Upper lobe of left lung (tissue), 6 donors: ENCODE data around the gene TLDC2. TPM values are rescaled to one million over a fixed set of nuclear protein-coding genes. Genes with fewer than 3 reads are reported as not detected.
"Not testable (repeated sequence)": the region's sequence is repeated elsewhere in the genome, so short reads cannot be mapped to it uniquely, and the experiment has no call there.

Experiments
- ATAC-seq, 2 donors: fragments of 200-7000 bp; cut with Tn5 transposase; one replicate each; pipeline ENCODE4 v1.9.1; 2022; ENCODE audit warnings: mild to moderate bottlenecking in 2 of 2, moderate library complexity in 2 of 2; ENCODE audit not compliant: low FRiP score in 2 of 2
- DNase-seq, 2 donors: peaks; one replicate each; pipeline ENCODE4 v3.0.0-alpha.2; 2019 to 2020
- H3K27ac ChIP-seq, 4 donors: fragments of 200-600 bp; sonication (generic); one replicate each; pipeline ENCODE4 v1.5.1; 2016 to 2019
- H3K27me3 ChIP-seq, 4 donors: fragments of 200-600 bp; sonication (generic); one replicate each; pipeline ENCODE4 v1.5.1; 2017 to 2019
- H3K36me3 ChIP-seq, 4 donors: fragments of 200-600 bp; sonication (generic); one replicate each; pipeline ENCODE4 v1.5.1; 2016 to 2019
- H3K4me1 ChIP-seq, 4 donors: fragments of 200-600 bp; sonication (generic); one replicate each; pipeline ENCODE4 v1.5.1; 2018 to 2019
- H3K4me3 ChIP-seq, 4 donors: fragments of 200-600 bp; sonication (generic); one replicate each; pipeline ENCODE4 v1.5.1; 2017 to 2019; ENCODE audit warnings: mild to moderate bottlenecking in 2 of 4, moderate library complexity in 1 of 4
- H3K9me3 ChIP-seq, 4 donors: fragments of 200-600 bp; sonication (generic); one replicate each; pipeline ENCODE4 v1.5.1; 2018 to 2019
- CTCF ChIP-seq, 6 experiments: fragments of 450-650 bp in 4 of 6; fragments of 200-600 bp in 2 of 6; sonication (generic) in 2 of 6; IDR thresholded peaks; one replicate each; pipeline ENCODE4 v1.5.1; 2016 to 2019; ENCODE audit warnings: antibody characterized with exemption in 6 of 6
- EP300 ChIP-seq, 4 donors: sonication (generic); formaldehyde crosslinking; IDR thresholded peaks; one replicate each; pipeline ENCODE4 v1.5.1; 2017; ENCODE audit warnings: antibody characterized with exemption in 4 of 4, control low read depth in 2 of 4
- POLR2A ChIP-seq, 4 donors: fragments of 450-650 bp; IDR thresholded peaks; one replicate each; pipeline ENCODE4 v1.5.1; 2016 to 2017; ENCODE audit warnings: antibody characterized with exemption in 4 of 4, mild to moderate bottlenecking in 2 of 4
- POLR2AphosphoS5 ChIP-seq, 2 donors: sonication (generic); formaldehyde crosslinking; IDR thresholded peaks; one replicate each; pipeline ENCODE4 v1.5.1; 2017; ENCODE audit warnings: antibody characterized with exemption in 2 of 2
- WGBS, 2 donors: methylation state at CpG; one replicate each; pipeline ENCODE4 v1.1.5; 2017 to 2018; 5-methylcytosine and 5-hydroxymethylcytosine counted together
- total RNA-seq, 6 donors: library from RNA; depleted of rRNA in 4 of 6; stranded (reverse); fragments of >200 nt in 4 of 6; gene quantifications; one replicate each; pipeline versions ENCODE4 v1.1.0 to v1.2.1, GENCODE V29; 2016 to 2021
- donor health status: DM: no; HTN: no; CAD: no; lungs with moderate emphysema.
- donor health status: DM: no; HTN: yes; CAD: no; lungs with severe emphysema.

TLDC2 gene
- total RNA-seq, 6 donors from 2014 or later = 0.31 to 1.3 (median 0.61) TPM; not detected in 3

- TF ChIP-seq POLR2AphosphoS5 (IDR thresholded peaks at IDR 0.05) = no peak
- peak in 5 of 6 experiments; percentile 13 to 33 (median 20) for TF ChIP-seq CTCF (IDR thresholded peaks at IDR 0.05)
- no peaks in the 10 kb centered on the region for H3K27me3 ChIP-seq
- peak overlapping the region; percentile 60 to 85 (median 76) for H3K27ac ChIP-seq
- H3K36me3 ChIP-seq = peaks cover 0 to 12% (median 6%) of the 10 kb centered on the region in 4 donors
- ATAC-seq (no peak), DNase-seq (peak in 1 of 2 donors; percentile 76)
- peaks cover 43 to 56% (median 49%) of the 10 kb centered on the region in 4 donors for H3K4me1 ChIP-seq
- no peak overlapping the region for H3K4me3 ChIP-seq
- 69 to 86% methylated on average over 7 to 9 of the region's 9 CpGs for whole genome bisulfite sequencing, 2 donors
- no peaks in the 10 kb centered on the region for H3K9me3 ChIP-seq
Measured at GRCh38 chr20:36836591-36837269, 39.2 kb upstream of the TLDC2 start.

- ATAC-seq, H3K9me3 ChIP-seq, H3K27ac ChIP-seq, DNase-seq, H3K4me3 ChIP-seq, H3K27me3 ChIP-seq: not testable (repeated sequence)
- 98 to 100% methylated on average over 3 of the region's 3 CpGs for WGBS, 2 donors
- Histone ChIP-seq H3K36me3 (peaks cover 0 to 12% (median 6%) of the 10 kb centered on the region in 4 donors), H3K4me1 (peaks cover 38 to 55% (median 46%) of the 10 kb centered on the region in 4 donors)
Measured at GRCh38 chr20:36838376-36838775, 37.6 kb upstream of the TLDC2 start.

GRCh38 chr20:36839150-36839549 is 36.8 kb upstream of the TLDC2 start:
- Histone ChIP-seq H3K27me3 (no peaks in the 10 kb centered on the region), H3K9me3 (no peaks in the 10 kb centered on the region), H3K27ac (no peak overlapping the region), H3K36me3 (peaks cover 0 to 12% (median 6%) of the 10 kb centered on the region in 4 donors), H3K4me1 (peaks cover 37 to 54% (median 48%) of the 10 kb centered on the region in 4 donors), H3K4me3 (no peak overlapping the region)
- ATAC-seq (no peak), DNase-seq (peak in 1 of 2 donors; percentile 80)
- WGBS, 2 donors = 93 to 96% methylated on average over 11 to 23 of the region's 23 CpGs
- TF ChIP-seq POLR2A (IDR thresholded peaks at IDR 0.05) = no peak
- TF ChIP-seq POLR2AphosphoS5 (IDR thresholded peaks at IDR 0.05) = no peak
- no peak for TF ChIP-seq CTCF (IDR thresholded peaks at IDR 0.05)
- TF ChIP-seq EP300 (IDR thresholded peaks at IDR 0.05) = no peak

GRCh38 chr20:36841030-36841429 is 34.9 kb upstream of the TLDC2 start:
- peak overlapping the region; percentile 39 to 87 (median 86) for H3K27ac ChIP-seq
- 94 to 99% methylated on average over 9 of the region's 9 CpGs for WGBS, 2 donors
- ATAC-seq = not testable (repeated sequence)

GRCh38 chr20:36845288-36845971 is 30.5 kb upstream of the TLDC2 start:
- Histone ChIP-seq H3K36me3 (no peaks in the 10 kb centered on the region), H3K27me3 (no peaks in the 10 kb centered on the region), H3K4me3 (no peak overlapping the region), H3K4me1 (peaks cover 42 to 63% (median 51%) of the 10 kb centered on the region in 4 donors), H3K9me3 (no peaks in the 10 kb centered on the region), H3K27ac (peak overlapping the region; percentile 49 to 83 (median 76))
- DNase-seq (peak in 1 of 2 donors; percentile 68), ATAC-seq (no peak)
- TF ChIP-seq POLR2A (IDR thresholded peaks at IDR 0.05) (no peak), EP300 (IDR thresholded peaks at IDR 0.05) (no peak), CTCF (IDR thresholded peaks at IDR 0.05) (no peak), POLR2AphosphoS5 (IDR thresholded peaks at IDR 0.05) (no peak)
- WGBS, 2 donors = 77 to 84% methylated on average over 4 to 9 of the region's 10 CpGs

More at GRCh38 chr20:36841030-36841429, 34.9 kb upstream of the TLDC2 start:
- H3K4me3 ChIP-seq, H3K27me3 ChIP-seq, H3K9me3 ChIP-seq, DNase-seq: not testable (repeated sequence)
- Histone ChIP-seq H3K36me3 (peaks cover 0 to 12% (median 6%) of the 10 kb centered on the region in 4 donors), H3K4me1 (peaks cover 37 to 46% (median 43%) of the 10 kb centered on the region in 4 donors)
